Testis (tissue), 2 donors: Measurements from ENCODE around the gene MAN2A2.

Experiments used
- POLR2A ChIP-seq: fragments of 450-650 bp; IDR thresholded peaks from one replicate; pipeline ENCODE4 v1.6.1; 2017; ENCODE audit warnings: antibody characterized with exemption, mild to moderate bottlenecking, moderate library complexity
- TF ChIP-seq, protein P1 (sequence below), 3 experiments: fragments of 450-650 bp in 2 of 3; fragments of 200-600 bp in 1 of 3; sonication (generic) in 1 of 3; IDR thresholded peaks; one replicate each; pipeline ENCODE4 v1.5.1; 2016 to 2019; ENCODE audit warnings: antibody characterized with exemption in 3 of 3, mild to moderate bottlenecking in 2 of 3, moderate library complexity in 1 of 3

- TF ChIP-seq, protein P1, sequence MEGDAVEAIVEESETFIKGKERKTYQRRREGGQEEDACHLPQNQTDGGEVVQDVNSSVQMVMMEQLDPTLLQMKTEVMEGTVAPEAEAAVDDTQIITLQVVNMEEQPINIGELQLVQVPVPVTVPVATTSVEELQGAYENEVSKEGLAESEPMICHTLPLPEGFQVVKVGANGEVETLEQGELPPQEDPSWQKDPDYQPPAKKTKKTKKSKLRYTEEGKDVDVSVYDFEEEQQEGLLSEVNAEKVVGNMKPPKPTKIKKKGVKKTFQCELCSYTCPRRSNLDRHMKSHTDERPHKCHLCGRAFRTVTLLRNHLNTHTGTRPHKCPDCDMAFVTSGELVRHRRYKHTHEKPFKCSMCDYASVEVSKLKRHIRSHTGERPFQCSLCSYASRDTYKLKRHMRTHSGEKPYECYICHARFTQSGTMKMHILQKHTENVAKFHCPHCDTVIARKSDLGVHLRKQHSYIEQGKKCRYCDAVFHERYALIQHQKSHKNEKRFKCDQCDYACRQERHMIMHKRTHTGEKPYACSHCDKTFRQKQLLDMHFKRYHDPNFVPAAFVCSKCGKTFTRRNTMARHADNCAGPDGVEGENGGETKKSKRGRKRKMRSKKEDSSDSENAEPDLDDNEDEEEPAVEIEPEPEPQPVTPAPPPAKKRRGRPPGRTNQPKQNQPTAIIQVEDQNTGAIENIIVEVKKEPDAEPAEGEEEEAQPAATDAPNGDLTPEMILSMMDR (IDR thresholded peaks at IDR 0.05), result no peak
- no peak for TF ChIP-seq POLR2A
Measured at GRCh38 chr15:90868261-90868689, 34.8 kb upstream of the MAN2A2 start, which contains the start of gene FURIN.
